AG09309 (cell line): ENCODE data around the gene DIABLO.
"Not testable (repeated sequence)": the region's sequence is repeated elsewhere in the genome, so short reads cannot be mapped to it uniquely, and the experiment has no call there.

Source experiments
- DNase-seq: peaks from one replicate; pipeline ENCODE4 v3.0.0-alpha.2; 2010; ENCODE audit warnings: low read depth
- H3K4me3 ChIP-seq: 2 replicates; pipeline ENCODE4 v1.5.1; 2011; ENCODE audit warnings: mild to moderate bottlenecking, low read depth, low read length, moderate library complexity; ENCODE audit not compliant: control insufficient read depth
- TF ChIP-seq, protein P1 (sequence below): IDR thresholded peaks from 2 replicates; pipeline ENCODE4 v1.5.1; 2011; ENCODE audit warnings: mild to moderate bottlenecking, low read depth, low read length, inconsistent platforms; ENCODE audit not compliant: insufficient read depth, control insufficient read depth; ENCODE audit errors: missing control alignments

Gene DIABLO

DNA sequence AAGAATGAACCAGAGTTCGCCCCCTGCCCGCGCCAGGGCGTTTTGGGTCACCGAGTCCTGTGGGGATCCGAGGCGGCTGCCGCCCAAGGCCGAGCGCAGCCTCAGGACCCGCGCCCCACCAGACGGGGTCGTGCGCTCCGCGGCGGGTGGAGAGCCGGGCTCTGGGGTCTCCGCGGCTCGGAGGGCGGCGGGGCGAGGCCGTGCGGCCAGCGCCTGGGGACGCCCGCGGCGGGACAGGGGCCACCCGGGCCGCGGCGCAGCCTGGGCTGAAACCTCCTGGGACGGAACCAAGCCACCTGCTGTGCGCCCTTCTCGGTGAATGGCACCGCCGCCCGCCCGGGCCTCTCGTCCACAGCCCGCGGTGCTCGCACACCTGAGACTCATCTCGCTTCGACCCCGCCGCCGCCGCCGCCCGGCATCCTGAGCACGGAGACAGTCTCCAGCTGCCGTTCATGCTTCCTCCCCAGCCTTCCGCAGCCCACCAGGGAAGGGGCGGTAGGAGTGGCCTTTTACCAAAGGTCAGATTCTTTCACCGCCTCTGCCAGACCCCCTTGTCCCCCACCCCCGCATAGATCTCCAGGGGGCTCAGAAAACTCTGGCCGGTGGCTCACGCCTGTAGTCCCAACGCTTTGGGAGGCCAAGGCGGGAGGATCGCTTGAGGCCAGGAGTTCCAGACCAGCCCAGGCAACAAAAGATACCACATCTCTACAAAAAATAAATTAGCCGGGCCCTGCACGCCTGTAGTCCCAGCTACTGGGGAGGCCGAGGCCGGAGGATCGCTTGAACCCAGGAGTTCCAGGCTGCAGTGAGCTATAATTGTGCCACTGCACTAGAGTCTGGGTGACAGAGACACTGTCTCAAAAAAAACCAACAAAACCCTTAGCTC is 21.4 kb downstream of the DIABLO start:
- TF ChIP-seq, protein P1, sequence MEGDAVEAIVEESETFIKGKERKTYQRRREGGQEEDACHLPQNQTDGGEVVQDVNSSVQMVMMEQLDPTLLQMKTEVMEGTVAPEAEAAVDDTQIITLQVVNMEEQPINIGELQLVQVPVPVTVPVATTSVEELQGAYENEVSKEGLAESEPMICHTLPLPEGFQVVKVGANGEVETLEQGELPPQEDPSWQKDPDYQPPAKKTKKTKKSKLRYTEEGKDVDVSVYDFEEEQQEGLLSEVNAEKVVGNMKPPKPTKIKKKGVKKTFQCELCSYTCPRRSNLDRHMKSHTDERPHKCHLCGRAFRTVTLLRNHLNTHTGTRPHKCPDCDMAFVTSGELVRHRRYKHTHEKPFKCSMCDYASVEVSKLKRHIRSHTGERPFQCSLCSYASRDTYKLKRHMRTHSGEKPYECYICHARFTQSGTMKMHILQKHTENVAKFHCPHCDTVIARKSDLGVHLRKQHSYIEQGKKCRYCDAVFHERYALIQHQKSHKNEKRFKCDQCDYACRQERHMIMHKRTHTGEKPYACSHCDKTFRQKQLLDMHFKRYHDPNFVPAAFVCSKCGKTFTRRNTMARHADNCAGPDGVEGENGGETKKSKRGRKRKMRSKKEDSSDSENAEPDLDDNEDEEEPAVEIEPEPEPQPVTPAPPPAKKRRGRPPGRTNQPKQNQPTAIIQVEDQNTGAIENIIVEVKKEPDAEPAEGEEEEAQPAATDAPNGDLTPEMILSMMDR, result no peak
- peak overlapping the region; percentile 18; the same call in 1 of the 2 replicates for H3K4me3 ChIP-seq
- DNase-seq, result no peak

- H3K4me3 ChIP-seq, result peak within 1 kb of the TSS; percentile 51
- no peak for DNase-seq
- TF ChIP-seq, protein P1, result no peak
Observed at GRCh38 chr12:122203301-122204166, 22.3 kb downstream of the DIABLO start, which contains the start of gene B3GNT4. Gene B3GNT4 (plus strand): TSS chr12:122203709. CDS start chr12:122204619, 910 bp downstream.

DNA sequence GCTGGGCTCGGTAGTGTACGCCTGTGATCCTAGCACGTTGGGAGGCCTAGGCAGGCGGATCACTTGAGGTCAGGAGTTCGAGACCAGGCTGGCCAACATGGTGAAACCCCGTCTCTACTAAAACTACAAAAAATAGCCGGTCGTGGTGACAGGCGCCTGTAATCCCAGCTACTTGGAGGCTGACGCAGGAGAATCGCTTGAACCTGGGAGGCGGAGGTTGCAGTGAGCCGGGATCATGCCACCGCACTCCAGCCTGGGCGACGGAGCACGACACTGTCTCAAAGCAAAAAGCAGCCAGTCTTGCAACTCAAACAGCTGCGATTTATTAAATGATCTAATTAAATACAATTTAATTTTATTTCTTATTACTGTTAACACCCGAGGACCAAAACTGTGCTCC is 23.0 kb downstream of the DIABLO start:
- DNase-seq, result not testable (repeated sequence)
- H3K4me3 ChIP-seq, result peak overlapping the region; percentile 51

DNA sequence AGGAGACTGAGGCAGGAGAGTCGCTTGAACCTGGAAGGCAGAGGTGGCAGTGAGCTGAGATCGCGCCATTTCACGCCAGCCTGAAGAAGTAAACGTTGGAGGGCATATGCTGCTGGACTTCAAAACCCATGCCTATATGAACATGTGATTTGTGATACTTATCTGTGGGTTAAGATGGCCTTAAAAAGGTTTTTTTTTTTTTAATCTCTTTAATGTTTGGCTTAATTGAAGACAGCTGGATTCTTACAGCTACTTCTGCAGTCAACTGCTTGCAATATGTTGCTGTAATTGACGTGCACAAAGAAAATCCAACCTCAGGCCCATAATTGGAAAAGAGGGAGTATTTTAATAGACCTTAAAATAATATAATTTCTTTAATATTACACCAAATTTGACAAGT is 23.8 kb downstream of the DIABLO start:
- TF ChIP-seq, protein P1, result no peak
- H3K4me3 ChIP-seq, result no peak overlapping the region
- no peak for DNase-seq

DNA sequence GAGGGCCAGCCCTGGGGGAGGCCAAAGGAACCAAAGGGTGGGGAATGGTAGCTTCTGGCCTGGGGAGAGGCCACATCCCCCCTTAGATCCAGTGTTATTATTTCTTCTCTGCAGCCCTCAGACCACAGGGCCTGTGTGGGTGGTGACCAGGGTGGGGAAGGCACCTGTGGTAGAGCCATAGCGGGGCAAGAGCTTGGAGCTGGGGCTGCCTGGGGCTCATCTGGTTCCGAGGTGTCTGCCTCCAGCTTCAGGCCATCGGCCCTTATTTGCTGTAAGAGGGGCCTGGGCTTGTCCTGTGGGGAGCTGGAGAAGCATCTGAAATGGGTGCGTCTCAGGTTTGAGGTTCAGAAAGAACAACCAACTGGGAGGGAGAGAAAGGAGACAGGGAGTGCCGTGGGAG is 24.5 kb downstream of the DIABLO start:
- TF ChIP-seq, protein P1, result no peak
- no peak for DNase-seq
- no peak overlapping the region for H3K4me3 ChIP-seq

DNA sequence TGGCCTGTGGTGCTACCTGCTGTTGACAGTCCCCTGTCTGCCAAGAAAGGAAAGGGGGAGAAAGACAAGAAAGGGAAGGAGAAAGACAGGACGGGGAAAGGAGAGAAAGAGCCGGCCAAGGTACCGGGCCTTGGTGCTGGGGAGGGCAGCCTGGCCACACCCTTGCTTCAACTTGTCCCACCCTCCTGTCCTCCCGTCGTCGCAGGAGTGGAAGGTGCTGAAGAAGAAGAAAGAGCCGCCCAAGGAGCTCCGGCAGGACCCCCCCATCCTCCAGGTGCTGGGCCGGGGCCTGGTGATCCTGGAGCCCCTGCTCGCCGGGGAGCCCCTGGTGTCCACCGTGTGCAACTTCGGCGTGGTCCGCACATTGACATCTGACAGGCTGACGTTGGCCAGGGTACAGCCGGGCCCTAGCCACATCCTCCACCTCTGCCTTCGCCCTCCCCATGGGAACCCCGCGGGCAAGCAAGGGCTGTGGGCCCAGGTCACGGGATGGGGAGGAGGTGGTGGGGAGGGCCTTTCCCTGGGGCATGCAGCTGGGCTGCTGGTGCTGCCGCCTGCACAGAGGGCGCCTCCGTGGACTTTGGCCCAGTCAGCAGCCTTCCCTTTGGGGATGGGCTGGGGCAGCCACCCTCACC is 25.2 kb downstream of the DIABLO start:
- DNase-seq, result no peak
- TF ChIP-seq, protein P1, result no peak
- no peak overlapping the region for H3K4me3 ChIP-seq
